ENCODE data around the gene GALNT16. TPM values are rescaled to one million over a fixed set of nuclear protein-coding genes. Genes with fewer than 3 reads are reported as not detected.

The GALNT16 gene
- total RNA-seq, 1 donor from 2014 or later = not detected

DNA sequence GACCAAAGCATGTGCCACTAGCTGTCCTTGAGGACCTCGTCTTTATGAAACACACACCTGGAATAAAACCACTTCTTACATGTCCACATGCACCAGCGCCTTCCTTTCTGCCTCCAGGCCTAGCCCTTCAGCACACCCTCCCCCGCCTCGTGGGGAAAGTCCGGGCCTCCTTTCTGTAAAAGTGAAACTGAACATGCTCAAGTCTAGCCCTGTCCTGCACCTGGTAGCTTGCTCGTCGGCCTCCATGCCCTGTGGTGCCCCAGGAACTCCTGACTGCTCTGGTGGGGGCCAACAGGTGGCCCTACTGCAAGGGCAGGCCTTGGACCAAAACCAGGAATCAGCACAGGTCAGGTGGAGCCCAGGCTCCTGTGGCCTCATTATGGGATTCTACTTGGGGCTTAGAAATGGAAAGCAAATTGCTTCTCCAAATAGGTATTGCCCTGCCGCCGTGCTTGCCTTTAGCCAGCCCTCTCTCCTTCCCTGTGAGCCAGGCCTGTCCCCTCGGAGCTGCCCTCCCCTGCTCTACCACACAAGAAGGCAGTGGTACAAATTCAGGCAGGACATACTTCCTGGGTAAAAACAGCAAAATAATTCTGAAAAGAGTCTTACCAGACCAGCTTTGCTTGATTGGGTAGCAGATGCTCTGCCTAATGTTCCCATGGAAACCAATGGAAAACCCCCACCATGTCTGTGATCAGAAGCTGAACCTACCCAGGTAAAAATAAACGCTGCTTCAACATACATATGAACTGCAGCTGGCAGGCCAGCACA is 94.6 kb downstream of the GALNT16 start:
- Histone ChIP-seq H3K27me3 (ENCODE audit: control insufficient read depth, insufficient read depth, low read length) (peaks cover 3% of the 10 kb centered on the region), H3K4me3 (ENCODE audit: low read depth, low read length) (no peak overlapping the region), H3K36me3 (ENCODE audit: control insufficient read depth, insufficient read depth, low read length) (no peaks in the 10 kb centered on the region)
- FAIRE-seq (no peak), DNase-seq (ENCODE audit: low read depth) (peak; percentile 41)
- TF ChIP-seq, protein P1, sequence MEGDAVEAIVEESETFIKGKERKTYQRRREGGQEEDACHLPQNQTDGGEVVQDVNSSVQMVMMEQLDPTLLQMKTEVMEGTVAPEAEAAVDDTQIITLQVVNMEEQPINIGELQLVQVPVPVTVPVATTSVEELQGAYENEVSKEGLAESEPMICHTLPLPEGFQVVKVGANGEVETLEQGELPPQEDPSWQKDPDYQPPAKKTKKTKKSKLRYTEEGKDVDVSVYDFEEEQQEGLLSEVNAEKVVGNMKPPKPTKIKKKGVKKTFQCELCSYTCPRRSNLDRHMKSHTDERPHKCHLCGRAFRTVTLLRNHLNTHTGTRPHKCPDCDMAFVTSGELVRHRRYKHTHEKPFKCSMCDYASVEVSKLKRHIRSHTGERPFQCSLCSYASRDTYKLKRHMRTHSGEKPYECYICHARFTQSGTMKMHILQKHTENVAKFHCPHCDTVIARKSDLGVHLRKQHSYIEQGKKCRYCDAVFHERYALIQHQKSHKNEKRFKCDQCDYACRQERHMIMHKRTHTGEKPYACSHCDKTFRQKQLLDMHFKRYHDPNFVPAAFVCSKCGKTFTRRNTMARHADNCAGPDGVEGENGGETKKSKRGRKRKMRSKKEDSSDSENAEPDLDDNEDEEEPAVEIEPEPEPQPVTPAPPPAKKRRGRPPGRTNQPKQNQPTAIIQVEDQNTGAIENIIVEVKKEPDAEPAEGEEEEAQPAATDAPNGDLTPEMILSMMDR (IDR thresholded peaks at IDR 0.05; ENCODE audit: insufficient read depth, low read length, severe bottlenecking) = no peak

DNA sequence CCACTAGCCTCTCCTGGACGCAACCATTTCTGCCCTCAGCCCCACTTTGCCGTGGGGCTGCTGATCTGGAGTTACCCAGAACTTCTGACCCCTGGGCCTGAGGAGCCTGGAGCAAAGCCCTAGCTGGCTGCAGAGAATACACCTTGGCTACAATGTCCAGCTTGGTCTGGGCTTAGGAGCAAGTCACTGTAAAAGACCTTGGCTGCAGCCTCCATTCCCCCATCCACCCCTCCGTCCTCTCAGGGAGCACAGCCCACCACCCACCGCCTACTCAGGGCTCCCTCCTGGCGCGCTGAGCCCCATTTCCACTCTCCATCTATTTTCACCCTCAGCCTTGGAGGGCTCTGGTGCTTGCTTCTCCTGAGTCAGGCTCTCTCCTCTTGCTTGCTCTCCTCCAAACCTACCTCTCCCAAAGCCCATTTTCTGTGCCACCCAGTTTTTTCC is 95.2 kb downstream of the GALNT16 start:
- FAIRE-seq (no peak), DNase-seq (ENCODE audit: low read depth) (no peak)
- Histone ChIP-seq H3K4me3 (ENCODE audit: low read depth, low read length) (no peak overlapping the region), H3K27me3 (ENCODE audit: control insufficient read depth, insufficient read depth, low read length) (peaks cover 3% of the 10 kb centered on the region), H3K36me3 (ENCODE audit: control insufficient read depth, insufficient read depth, low read length) (no peaks in the 10 kb centered on the region)
- TF ChIP-seq, protein P1 (IDR thresholded peaks at IDR 0.05; ENCODE audit: insufficient read depth, low read length, severe bottlenecking) = no peak

DNA sequence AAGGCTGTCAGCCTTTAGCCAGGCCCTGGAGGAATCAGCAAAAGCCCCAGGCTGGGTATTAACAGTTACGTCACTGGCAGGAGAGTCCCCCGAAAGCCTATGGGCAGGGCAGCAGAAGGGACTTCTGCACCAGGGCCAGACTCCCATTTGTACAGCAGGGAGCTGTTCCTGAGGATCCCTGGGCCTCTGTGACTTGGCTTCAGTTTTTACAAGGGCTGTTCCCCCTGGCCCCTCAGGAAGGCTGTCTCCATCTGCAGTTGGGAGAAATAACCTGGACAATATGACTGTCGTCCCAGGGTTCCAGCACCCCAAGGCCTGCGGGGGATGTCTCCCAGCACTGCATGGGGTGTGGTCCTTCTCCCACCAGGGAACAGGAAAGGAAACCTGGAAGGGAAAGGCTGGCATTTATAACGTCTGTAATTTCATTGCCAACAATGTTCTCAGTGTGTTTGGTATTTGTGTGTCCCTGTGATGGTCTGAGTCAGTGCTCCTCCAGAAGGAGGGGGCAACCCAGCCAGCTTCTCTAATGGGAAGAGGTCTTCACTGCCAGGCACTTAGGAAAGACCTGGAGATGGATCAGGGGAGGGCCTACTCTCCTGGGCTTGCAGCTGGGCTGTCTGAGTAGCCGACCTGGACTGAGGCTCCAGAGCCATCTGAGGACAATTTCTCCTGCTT is 95.8 kb downstream of the GALNT16 start:
- DNase-seq (ENCODE audit: low read depth) = peak; percentile 8
- Histone ChIP-seq H3K27me3 (ENCODE audit: control insufficient read depth, insufficient read depth, low read length) (peaks cover 3% of the 10 kb centered on the region), H3K36me3 (ENCODE audit: control insufficient read depth, insufficient read depth, low read length) (no peaks in the 10 kb centered on the region), H3K4me3 (ENCODE audit: low read depth, low read length) (no peak overlapping the region)
- TF ChIP-seq, protein P1 (IDR thresholded peaks at IDR 0.05; ENCODE audit: insufficient read depth, low read length, severe bottlenecking) = no peak
- FAIRE-seq = no peak

DNA sequence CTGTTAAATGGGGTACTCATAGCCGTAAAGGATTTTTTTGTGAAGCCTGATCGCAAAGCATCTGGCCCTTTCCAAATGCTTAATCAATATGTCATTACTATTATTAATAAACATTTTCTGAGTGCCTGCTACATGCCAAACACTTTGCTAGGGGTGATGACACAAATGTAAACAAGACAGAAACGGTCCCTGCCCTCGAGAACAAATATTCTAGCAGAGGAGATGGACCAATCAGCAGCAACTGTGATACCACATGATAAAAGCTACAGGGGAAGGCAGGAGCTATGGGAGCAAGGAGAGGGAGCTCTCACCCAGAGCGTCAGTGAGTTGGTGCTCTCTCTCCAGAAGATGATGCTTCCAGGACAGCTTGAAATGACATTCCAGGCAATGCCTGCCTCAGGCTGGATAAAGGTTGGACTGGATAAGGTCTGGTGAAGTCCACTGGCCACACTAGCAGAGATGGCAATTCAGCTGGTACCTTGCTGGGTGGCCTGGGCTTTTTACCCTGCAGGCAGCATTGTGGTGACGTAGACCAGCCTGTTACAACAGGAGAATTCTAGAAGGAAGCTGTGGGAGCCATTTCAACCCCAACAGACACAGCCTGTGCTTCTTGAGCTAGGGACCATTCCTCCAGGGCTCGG is 97.1 kb downstream of the GALNT16 start:
- H3K27me3 ChIP-seq (ENCODE audit: control insufficient read depth, insufficient read depth, low read length) = peaks cover 3% of the 10 kb centered on the region
- TF ChIP-seq, protein P1 (IDR thresholded peaks at IDR 0.05; ENCODE audit: insufficient read depth, low read length, severe bottlenecking) = no peak
- H3K4me3 ChIP-seq (ENCODE audit: low read depth, low read length) = no peak overlapping the region
- FAIRE-seq (no peak), DNase-seq (ENCODE audit: low read depth) (peak; percentile 10)
- no peaks in the 10 kb centered on the region for H3K36me3 ChIP-seq (ENCODE audit: control insufficient read depth, insufficient read depth, low read length)

DNA sequence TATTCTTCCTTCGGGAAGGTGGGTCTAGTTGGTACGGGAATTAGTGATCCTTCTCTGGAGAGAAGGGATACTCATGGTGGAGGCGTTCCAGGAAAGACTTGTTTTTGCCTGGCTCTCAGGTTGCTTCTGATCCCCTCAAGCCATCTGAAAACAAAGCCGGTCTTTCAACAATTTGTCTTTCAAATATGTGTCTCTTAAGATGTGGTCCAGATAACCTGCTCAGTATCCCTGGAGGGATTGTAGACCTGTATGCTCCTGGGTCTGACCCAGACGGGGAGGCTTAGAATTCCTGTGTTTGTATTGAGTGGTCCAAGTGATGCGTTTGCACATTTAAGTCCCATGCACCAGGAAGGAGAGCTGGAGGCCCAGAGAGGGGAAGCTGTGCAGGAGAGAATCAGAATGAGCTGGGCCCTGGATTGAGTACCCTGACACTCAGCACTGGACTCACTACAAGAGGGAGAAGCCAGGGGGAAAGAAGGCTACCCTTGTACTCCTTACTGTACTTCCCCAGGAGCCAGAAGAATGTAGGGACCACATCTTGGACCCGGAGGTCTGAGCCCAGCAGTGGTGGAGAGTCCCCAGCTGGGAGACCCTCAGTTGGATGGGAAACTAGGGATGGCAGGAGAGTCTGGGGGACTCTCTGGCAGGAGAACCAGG is 97.7 kb downstream of the GALNT16 start:
- Histone ChIP-seq H3K27me3 (ENCODE audit: control insufficient read depth, insufficient read depth, low read length) (peaks cover 3% of the 10 kb centered on the region), H3K4me3 (ENCODE audit: low read depth, low read length) (no peak overlapping the region), H3K36me3 (ENCODE audit: control insufficient read depth, insufficient read depth, low read length) (no peaks in the 10 kb centered on the region)
- TF ChIP-seq, protein P1 (IDR thresholded peaks at IDR 0.05; ENCODE audit: insufficient read depth, low read length, severe bottlenecking) = no peak
- peak; percentile 4 for DNase-seq (ENCODE audit: low read depth)
- FAIRE-seq = no peak
